NCI-H2196 treated with DMSO at 0.1 percent for 48 hours (cell line): Measurements from ENCODE around the gene PARVG.
"Not testable (repeated sequence)": the region's sequence is repeated elsewhere in the genome, so short reads cannot be mapped to it uniquely, and the experiment has no call there.

Source experiments
- DNase-seq: peaks from one replicate; lab custom pipeline; 2025; ENCODE audit not compliant: unreplicated experiment; lab: John Stamatoyannopoulos, UW

The PARVG gene

GRCh38 chr22:44211946-44212930 is 31.5 kb downstream of the PARVG start:
- DNase-seq = no peak

- no peak for DNase-seq
These were observed 32.2 kb downstream of the PARVG start for GRCh38 chr22:44212936-44213335.

- no peak for DNase-seq
These were observed 32.8 kb downstream of the PARVG start for GRCh38 chr22:44213489-44214043.

DNA sequence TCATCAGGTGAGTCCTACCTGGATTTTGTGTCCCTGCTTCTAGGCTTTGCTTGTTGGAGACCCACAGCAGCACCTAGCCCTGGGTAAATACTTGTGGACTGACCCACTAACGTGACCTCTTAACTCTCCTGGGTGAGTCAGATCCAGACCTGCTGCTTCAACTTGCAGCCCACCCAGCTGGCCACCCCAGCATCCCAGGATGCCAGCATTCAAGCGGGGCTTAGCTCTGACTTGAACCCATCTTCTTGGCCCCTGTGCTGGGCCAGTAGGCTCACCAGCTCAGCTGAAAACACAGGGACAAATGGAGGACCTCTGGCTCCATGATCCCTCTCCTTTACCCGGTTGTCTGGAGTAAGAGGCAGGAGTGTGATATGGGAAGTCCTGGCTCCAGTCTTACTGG is 33.5 kb downstream of the PARVG start:
- DNase-seq = no peak

DNA sequence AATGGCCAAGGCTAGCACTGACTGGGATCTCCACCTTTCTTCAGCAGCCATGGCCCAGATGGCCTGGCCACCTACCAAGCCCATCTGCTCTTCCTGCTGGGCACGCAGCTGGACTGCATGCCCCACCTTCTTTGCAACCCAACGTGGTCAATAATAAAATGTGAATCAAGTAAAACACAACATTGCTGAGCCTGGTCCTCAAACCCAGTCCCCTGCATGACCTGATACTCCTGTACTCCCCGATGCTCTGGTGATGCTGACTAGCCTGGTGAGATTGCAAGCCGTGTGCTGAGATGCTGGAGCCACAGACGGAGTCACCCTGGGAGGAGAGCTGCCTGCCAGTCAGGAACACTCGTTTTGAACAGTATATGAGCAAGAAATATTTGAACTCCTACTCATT is 34.0 kb downstream of the PARVG start:
- DNase-seq = no peak

DNA sequence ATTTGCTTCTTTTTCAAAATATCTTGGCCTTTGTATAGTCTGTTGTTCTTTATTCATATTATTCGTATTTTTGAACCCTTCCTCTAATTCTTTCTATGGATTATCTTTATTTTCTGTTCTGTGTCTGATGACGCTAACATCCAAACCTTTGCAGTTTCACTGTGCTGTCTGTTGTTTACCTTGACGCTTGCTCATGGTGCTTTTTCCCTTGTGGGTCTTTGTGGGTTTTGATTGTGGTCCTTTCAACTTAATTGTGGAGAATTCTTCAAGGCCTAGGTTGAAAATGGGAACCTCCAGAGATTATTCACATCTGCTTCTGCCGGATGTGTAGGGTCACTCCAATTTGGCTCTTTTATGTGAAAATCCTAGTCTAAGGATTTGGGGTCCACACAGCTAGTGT is 34.6 kb downstream of the PARVG start:
- no peak for DNase-seq

GRCh38 chr22:44217346-44217745 is 36.6 kb downstream of the PARVG start:
- DNase-seq = no peak

DNA sequence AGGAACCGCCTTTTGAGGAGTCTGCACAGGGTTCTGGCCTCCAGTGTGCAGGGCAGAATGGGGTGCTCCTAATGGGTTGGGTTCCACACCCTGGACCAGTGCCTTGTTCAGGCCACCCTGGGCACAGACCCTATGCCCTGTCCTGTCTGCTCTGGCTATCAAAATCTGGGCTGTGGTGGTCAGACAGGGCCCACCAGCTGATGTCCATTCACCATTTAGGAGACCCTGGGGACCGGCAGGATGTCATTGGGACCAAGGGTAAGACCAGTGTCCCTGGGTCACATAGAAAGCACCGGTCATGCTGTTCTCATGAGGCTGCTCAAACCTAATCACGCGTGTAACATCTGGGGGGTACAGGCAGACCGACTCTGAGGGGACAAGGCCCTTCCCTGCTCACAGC is 37.3 kb downstream of the PARVG start:
- DNase-seq = no peak

- DNase-seq = no peak
These were observed 38.6 kb downstream of the PARVG start for GRCh38 chr22:44219101-44219870.

GRCh38 chr22:44220727-44221680 is 40.3 kb downstream of the PARVG start:
- no peak for DNase-seq

- DNase-seq = no peak
These were observed 41.2 kb downstream of the PARVG start for GRCh38 chr22:44221710-44222475.

DNA sequence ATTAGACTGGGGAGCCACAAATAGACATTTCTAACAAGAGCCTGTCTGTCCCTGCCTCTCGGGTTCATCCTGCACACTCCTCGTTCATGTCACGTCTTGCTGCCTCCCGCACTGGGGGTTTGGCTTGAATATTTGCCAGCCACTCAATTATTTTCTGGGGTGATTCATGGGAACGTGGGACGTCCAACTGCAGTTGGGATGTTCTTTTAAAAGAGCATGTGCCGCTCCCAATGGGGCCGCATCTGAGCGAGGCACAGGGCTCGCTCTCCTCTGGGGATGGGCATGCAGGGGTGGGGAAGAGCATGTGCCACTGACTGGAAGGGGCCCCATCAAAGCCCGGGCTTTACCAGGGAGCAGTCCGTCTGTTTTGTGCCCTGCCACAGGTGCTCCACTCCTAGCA is 43.4 kb downstream of the PARVG start:
- DNase-seq = no peak

GRCh38 chr22:44225091-44225689 is 44.5 kb downstream of the PARVG start:
- DNase-seq = no peak

GRCh38 chr22:44225812-44226211 is 45.1 kb downstream of the PARVG start:
- DNase-seq = no peak

- DNase-seq = no peak
These were observed 48.6 kb downstream of the PARVG start for GRCh38 chr22:44229331-44229730.

GRCh38 chr22:44229809-44230208 is 49.1 kb downstream of the PARVG start:
- DNase-seq = no peak

- no peak for DNase-seq
These were observed 50.5 kb downstream of the PARVG start for GRCh38 chr22:44231233-44231632.

- not testable (repeated sequence) for DNase-seq
These were observed 53.6 kb downstream of the PARVG start for GRCh38 chr22:44234372-44234771.

GRCh38 chr22:44237290-44237689 is 56.6 kb downstream of the PARVG start:
- no peak for DNase-seq
